Stimulated activated CD4-positive, alpha-beta T cell treated with anti-CD3 and anti-CD28 coated beads, TNF-alpha, amount 100 ng/mL, for 1 hour (primary cell): ENCODE results near the gene UNC5B.

Experiments
- DNase-seq, 3 donors: peaks; one replicate each; pipeline ENCODE4 v3.0.0-alpha.2; 2020; ENCODE audit warnings: low read depth in 3 of 3, low spot score in 1 of 3

The UNC5B gene

DNA sequence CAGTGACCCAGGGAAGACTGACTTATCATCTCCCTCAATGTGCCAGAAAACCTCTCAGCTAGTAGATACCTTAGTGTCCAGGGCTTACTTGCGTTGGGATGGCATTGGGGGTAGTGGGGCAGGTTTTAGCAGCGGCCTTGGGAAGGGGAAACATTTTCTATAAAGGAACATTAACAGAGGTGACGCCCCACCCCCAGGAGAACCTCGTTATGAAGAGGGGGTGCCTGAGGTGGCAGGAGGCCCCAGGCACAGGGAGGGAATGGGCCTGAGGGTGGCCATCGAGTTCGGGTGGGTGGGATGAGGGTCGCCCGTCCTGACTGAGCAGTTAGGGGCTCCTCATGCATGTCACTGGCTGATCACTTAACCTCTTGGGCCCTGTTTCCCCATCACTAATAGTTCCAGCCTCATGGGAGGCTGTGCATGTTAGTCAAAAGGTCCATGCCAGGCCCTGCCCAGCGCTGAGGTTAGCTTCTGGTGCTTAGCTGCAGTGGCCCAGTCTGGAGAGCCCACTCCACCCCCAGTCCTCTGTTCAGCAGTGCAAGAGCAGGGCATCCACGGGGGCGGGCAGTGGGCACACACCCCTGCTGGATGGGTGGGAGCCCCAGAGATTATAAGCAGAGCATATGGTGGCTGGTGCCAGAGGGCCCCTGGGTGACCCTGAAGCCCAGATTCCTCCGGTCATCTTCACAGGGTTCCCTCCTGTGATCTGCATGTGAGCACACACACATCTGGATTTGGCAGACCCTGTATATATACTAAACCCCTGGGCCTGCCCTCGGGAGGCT is 27.0 kb downstream of the UNC5B start:
- no peak for DNase-seq

DNA sequence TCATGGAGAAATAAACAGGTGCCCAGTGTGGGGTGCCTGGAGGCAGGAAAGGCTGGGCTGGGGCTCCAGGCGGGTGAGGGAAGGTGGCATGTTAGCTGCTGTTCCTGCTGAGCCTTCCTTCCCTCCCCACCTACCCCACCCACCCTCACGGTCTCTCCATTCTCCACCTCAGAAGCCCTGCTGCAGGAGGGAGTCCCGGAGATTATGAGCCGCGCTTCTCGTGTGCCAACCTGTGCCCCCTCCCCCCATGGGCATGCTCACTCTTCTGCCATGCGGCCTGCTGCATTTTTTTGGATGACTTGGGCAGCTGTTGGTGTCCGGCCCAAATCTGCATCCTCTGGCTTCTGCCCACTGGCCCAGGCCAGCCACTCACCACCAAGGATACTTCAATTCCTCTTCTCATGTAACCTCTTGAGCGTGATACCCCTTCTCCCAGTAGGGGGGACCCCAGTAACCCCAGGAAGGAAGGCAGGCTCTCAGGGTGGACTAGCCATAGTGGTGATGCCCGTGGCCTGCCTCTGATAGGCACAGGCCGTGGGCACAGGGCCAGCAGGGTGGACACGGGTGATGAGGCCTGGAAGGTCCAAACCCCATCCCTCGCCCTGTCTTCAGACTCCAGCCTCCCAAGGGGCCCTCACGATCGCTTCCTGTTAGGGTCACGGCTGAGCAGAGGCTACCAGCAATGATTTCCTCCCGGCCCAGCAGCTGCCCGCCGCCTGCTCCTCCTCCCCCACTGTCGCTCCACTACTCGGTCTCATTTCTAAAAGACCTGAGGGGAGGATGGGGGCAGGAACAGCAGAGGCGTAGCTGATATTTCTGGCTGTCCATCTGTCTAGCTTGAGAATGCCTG is 27.8 kb downstream of the UNC5B start:
- DNase-seq = no peak

- no peak for DNase-seq
Measured at GRCh38 chr10:71241114-71241829, 28.9 kb downstream of the UNC5B start.

- no peak for DNase-seq
Measured at GRCh38 chr10:71241830-71242621, 29.7 kb downstream of the UNC5B start.

DNA sequence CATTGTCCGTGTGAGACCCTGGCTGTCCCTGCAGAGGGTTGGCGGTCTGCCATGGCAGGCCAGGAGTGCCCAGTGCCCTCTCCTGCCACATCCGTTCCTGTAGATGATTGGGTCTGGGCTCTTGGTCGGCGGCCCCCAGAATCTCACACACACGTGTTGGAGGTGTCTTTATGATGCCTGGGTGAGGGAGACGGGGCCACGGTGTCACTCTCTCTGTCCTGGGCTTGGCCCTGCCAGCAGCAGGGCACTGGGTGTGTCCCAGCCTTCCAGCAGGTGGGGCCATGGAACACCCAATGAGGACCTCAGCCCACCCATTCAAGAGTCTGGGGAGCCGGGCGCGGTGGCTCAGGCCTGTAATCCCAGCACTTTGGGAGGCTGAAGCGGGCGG is 30.2 kb downstream of the UNC5B start:
- DNase-seq = no peak

DNA sequence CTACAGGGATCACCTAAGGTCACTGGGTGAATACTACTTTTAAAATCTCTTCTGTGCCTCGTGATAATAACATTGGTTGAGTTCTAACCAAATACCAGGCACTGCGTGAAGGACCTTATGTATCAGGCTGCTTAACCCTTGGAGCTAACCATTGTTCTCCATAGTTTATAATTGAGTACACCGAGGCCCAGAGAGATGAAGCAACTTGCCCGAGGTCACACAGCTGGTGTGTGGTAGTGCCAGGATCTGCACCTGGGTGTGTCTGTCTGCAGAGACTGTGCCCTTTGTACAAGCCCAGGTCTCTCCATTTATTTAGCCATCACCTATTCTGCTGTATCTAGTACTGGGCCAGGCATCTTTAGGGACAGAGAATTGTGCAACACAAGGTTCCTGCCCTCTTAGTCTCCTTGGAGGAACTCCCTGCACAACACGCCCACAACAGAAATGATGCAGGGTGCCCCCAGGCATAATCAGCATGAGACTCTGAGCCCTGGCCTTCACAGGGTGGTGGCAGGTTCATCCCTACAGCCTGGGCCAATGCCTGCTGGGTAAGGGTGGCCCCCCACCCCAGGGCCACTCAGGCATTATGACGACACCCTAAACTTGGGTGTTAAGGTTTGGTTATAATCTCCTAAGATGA is 31.5 kb downstream of the UNC5B start:
- no peak for DNase-seq

- no peak for DNase-seq
Measured at GRCh38 chr10:71244431-71245419, 32.4 kb downstream of the UNC5B start.

GRCh38 chr10:71245420-71246325 is 33.3 kb downstream of the UNC5B start:
- DNase-seq = no peak

- DNase-seq = no peak
Measured at GRCh38 chr10:71246591-71247413, 34.4 kb downstream of the UNC5B start.

GRCh38 chr10:71247414-71247705 is 35.0 kb downstream of the UNC5B start:
- no peak for DNase-seq

GRCh38 chr10:71247804-71248203 is 35.4 kb downstream of the UNC5B start:
- no peak for DNase-seq

DNA sequence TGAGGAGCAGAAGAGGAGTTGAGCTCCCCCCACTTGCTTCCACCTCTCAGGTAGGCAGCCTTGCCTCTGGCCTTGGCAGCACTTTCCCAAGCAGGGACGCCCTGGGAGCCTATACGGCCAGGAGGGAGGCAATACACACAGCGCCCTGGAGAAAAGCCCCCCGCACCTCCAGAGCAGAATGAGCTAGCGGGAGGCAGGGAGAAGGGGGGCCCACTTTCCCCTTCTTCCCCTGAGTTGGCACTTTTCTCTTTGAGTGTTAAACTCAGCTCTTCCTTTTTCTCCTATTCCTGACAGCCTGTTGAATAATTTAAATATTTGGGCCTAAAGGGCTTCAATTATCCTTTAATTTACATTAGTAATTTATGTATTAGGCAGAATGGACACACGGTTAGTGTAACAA is 35.8 kb downstream of the UNC5B start:
- DNase-seq = no peak

DNA sequence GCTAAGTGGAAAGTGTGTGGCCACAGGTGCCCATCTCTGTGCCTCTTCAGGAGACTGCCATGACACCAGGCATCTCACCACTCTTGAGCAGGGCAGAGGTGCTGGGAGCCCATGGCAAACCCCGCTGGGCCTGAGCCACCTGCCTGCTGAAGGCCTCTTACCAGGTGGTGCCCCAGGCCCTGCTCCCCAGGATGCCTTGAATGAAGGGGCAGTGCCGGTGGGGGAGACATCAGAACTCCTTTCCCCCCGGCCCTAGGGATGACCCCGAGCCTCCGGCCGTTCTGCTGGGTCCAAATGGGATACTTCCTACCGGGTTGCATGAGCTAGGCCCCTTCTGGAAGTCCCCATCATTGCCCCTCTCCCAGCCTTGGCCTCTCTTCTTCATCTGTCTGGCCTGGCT is 37.6 kb downstream of the UNC5B start:
- no peak for DNase-seq

- no peak for DNase-seq
Measured at GRCh38 chr10:71250405-71250804, 38.0 kb downstream of the UNC5B start.

GRCh38 chr10:71250842-71251241 is 38.5 kb downstream of the UNC5B start:
- DNase-seq = no peak

- DNase-seq = no peak
Measured at GRCh38 chr10:71251319-71251718, 38.9 kb downstream of the UNC5B start.

DNA sequence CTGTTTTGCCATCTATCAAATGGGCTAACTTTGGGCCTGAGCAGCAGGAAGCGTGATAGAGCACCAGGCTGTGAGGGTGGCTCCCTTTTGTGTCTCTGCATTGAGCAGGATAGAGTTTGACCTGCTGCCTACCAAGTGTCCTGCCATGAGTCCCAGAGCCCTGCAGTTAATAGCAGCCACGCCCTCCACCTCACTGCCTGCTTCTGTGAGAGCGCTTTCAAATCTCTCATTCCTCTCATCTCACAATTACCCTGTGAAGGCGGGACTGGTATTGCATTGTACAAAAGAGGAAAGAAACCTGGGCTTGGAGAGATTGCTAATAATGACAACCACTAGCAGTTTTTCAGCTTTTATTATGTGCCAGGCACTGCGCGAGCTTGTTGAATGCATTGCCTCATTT is 39.9 kb downstream of the UNC5B start:
- no peak for DNase-seq
